Stimulated activated CD8-positive, alpha-beta memory T cell treated with anti-CD3 and anti-CD28 coated beads, Interleukin-15, amount 100 ng/mL, for 48 hours (primary cell): ENCODE results near the gene SHISA6.

Experiments
- DNase-seq, 2 donors: peaks; one replicate each; pipeline ENCODE4 v3.0.0-alpha.2; 2020; ENCODE audit warnings: low read depth in 2 of 2

The SHISA6 gene

DNA sequence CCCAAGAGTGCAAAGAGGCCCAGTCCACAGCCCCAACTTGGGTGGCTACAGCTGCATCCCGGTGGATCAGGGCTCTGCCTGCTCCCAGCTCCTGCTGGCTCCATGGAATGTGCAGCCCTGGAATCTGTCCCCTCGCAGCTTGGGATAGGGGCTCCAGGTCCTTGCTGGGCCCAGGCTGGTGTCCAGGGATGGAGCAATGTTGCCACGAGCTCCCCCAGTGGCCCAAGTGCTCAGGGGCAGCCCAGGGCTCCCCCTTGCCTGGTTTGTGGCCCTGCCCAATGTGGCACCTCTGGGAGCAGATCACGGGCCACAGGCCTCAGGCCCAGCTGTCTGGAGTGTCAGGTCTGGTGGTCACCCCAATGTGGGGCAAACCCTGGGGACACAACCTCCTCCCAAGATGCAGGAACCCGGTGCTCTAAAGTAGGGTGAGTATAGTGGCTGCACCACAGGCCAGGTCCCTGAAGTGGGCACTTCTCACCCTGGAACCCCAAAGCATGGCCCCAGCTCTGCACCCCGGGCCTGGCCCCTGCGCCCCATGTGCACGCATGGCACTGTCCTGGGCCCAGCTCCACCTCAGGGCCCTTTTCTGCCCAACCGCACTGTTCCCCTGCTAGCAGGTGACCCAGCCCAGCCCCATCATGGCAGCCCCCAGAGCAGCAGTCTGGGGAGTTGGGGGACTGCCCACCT lies 342.4 kb downstream of the SHISA6 start:
- no peak for DNase-seq

DNA sequence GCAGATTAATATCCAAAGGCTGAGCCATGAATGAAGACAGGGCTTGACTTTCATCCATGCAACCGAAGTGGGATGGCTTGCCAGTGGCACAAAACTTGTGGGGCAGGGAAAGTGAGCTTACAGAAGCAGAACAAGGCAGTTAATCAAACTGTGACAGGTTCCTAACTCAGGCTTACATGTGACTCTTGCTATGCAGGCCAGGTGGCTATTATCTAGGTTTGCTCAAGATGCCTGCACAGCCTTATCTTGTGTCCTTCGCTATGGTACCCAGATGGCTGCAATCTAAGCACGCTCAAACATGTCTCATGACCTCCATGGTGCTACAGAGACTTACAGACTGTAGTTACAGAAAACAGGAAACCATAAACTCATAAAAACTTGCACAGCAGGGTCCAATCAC lies 348.7 kb downstream of the SHISA6 start:
- DNase-seq = no peak

DNA sequence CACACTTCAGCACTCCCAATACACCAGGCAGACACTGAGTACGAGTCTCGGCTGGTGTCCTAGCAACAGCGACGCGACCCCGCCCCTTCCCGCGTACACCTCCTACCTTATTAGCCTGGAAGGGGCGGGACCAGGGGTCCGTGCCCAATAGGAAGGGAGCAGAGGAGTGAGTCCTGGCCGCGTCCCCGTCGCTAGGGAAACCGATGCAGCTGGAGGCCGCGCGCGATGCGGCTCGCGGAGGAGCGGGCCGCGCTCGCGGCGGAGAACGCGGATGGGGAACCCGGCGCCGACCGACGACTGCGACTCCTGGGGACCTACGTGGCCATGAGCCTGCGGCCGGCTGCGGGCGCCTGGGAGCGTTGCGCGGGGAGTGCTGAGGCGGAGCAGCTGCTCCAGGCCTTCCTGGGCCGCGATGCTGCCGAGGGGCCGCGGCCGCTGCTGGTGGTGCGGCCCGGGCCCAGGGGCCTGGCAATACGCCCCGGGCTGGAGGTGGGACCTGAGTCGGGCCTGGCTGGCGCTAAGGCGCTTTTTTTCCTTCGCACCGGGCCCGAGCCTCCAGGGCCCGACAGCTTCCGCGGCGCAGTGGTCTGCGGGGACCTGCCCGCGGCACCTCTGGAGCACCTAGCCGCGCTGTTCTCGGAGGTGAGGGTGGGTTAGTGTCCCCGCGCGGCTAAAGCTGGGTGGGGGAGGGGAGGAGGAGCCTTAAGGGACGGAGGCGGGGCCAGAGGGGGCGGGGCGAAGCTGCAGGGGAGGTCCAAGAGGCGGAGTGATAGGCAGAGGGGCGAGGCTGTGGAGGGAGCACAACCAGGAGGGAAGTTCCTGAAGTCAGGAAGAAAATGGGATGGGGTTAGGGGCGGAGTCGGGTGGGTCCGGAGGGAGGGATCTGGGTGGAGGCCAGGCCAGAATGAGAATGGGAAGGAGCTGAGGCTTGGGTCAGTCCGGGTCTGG lies 357.5 kb downstream of the SHISA6 start, which contains the start of gene DNAH9:
Gene DNAH9 (plus strand): TSS at position 197 of the 948 bp plus-strand sequence. CDS start 29 bp downstream, at position 226.
- DNase-seq = peak in 1 of 2 donors; percentile 8

DNA sequence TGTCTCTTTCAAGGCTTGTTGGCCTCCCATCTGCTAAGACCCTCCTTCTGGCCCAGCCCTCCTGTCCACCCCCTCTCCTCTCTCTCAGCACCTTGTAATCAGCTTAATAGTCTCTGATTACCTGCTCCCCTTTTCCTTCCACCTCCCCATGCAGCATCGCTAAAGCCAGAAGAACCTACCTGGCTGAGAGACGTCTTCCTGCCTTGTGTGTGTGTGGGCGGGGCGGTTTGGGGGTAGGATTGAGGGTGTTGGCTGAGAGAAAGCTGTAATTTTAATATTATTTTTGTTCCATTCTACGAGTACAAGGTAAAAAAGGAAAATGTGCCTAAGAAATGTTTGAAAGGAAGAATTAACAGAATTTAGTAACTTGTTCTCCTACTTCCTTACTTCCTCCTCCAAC lies 360.6 kb downstream of the SHISA6 start:
- DNase-seq = no peak

DNA sequence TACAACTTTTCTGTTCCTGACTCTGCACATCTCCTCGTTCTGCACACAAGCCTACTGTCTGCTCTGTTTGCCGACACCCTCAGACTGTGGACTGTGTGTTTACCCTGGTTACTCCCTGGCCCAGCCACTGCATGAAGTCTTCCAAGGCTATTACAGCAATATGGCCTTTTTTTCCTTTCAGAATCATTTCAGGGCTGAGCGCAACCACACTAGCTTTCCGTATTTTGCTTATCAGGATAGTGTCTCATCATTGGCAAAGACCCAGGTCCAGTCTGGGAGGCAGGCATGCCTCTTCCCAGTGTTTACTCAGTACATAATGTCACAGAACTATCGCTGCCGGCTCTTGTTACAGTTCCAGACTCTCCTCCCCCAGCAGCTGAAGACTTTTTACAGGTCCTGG lies 367.4 kb downstream of the SHISA6 start:
- no peak for DNase-seq

GRCh38 chr17:11610999-11611566 lies 370.1 kb downstream of the SHISA6 start:
- no peak for DNase-seq

GRCh38 chr17:11612956-11613355 lies 371.9 kb downstream of the SHISA6 start:
- DNase-seq = no peak
